Sigmoid colon (tissue), 3 donors: ENCODE measurements around the gene AURKB.

ENCODE experiments used
- CTCF ChIP-seq, 4 experiments: fragments of 450-650 bp in 3 of 4; fragments of 200-600 bp in 1 of 4; IDR thresholded peaks; one replicate each; pipeline ENCODE4 v1.5.1; 2016 to 2019; ENCODE audit warnings: antibody characterized with exemption in 4 of 4, mild to moderate bottlenecking in 3 of 4, moderate library complexity in 2 of 4
- POLR2A ChIP-seq, 2 donors: fragments of 450-650 bp; IDR thresholded peaks; one replicate each; pipeline ENCODE4 v1.6.1; 2016; ENCODE audit warnings: antibody characterized with exemption in 2 of 2, mild to moderate bottlenecking in 2 of 2, moderate library complexity in 2 of 2

GRCh38 chr17:8158267-8159031 lies 51.9 kb downstream of the AURKB start:
- TF ChIP-seq POLR2A (IDR thresholded peaks at IDR 0.05) (no peak), CTCF (IDR thresholded peaks at IDR 0.05) (peak in 3 of 4 experiments; percentile 82 to 89 (median 84))
